GM19193 (cell line): Measurements from ENCODE around the gene CHD9NB.

Experiments used
- POLR2A ChIP-seq: IDR thresholded peaks from 4 replicates; pipeline ENCODE4 v1.6.1; 2011; ENCODE audit not compliant: insufficient read depth, insufficient read length; ENCODE audit errors: extremely low read depth

The CHD9NB gene

GRCh38 chr16:53052519-53053501, at the start of gene CHD9NB:
Gene CHD9NB (minus strand): TSS chr16:53052897. CDS start chr16:53044158, 8,739 bp downstream.
- peak; percentile 28 for TF ChIP-seq POLR2A

GRCh38 chr16:53100889-53101288, 48.2 kb upstream of the CHD9NB start:
- TF ChIP-seq POLR2A, result no peak

GRCh38 chr16:53100131-53100748, 47.5 kb upstream of the CHD9NB start:
- no peak for TF ChIP-seq POLR2A

GRCh38 chr16:53099318-53100130, 46.8 kb upstream of the CHD9NB start:
- TF ChIP-seq POLR2A, result no peak

GRCh38 chr16:53098526-53099317, 46.0 kb upstream of the CHD9NB start:
- TF ChIP-seq POLR2A, result peak; percentile 51

- no peak for TF ChIP-seq POLR2A
These were observed 44.5 kb upstream of the CHD9NB start for GRCh38 chr16:53097190-53097589.

GRCh38 chr16:53094013-53094630, 41.4 kb upstream of the CHD9NB start:
- peak; percentile 28 for TF ChIP-seq POLR2A

GRCh38 chr16:53093162-53093744, 40.6 kb upstream of the CHD9NB start:
- TF ChIP-seq POLR2A, result no peak

- TF ChIP-seq POLR2A, result no peak
These were observed 39.6 kb upstream of the CHD9NB start for GRCh38 chr16:53092284-53092683.

- no peak for TF ChIP-seq POLR2A
These were observed 38.9 kb upstream of the CHD9NB start for GRCh38 chr16:53091466-53092211.

- peak; percentile 15 for TF ChIP-seq POLR2A
These were observed 38.1 kb upstream of the CHD9NB start for GRCh38 chr16:53090591-53091411.

GRCh38 chr16:53090286-53090590, 37.5 kb upstream of the CHD9NB start:
- no peak for TF ChIP-seq POLR2A
